Measurements from ENCODE around the gene CSNK1G2. TPM values are rescaled to one million over a fixed set of nuclear protein-coding genes. Genes with fewer than 3 reads are reported as not detected.

CSNK1G2 gene
- total and polyA plus RNA-seq, 2 of the 13 experiments (the other 11 are each of a cell fraction or from before 2014, with no cell fraction given) = 53.8 to 72.5 TPM

- peak; percentile 39; the same call in 1 of the 2 replicates for TF ChIP-seq RBFOX2 (IDR thresholded peaks at IDR 0.05; ENCODE audit: low read depth, low read length)
- TF ChIP-seq HNRNPLL (IDR thresholded peaks at IDR 0.05; ENCODE audit: low read depth, low read length, poor library complexity, severe bottlenecking) = no peak
- ChIA-PET POLR2A (no interaction called here), CTCF (ENCODE audit: low intra/inter-chr PET ratio, low total read pairs) (no interaction called here)
- BruUV-seq (replicated peaks) = no TSS peak
- no peaks in the 10 kb centered on the region for H3K9me3 ChIP-seq (ENCODE audit: low read length)
- H3K4me1 ChIP-seq (ENCODE audit: insufficient read depth, low read length) = no peaks in the 10 kb centered on the region
- no peak overlapping the region for H3K4me2 ChIP-seq (ENCODE audit: low read depth, low read length)
- H3K36me3 ChIP-seq (replicated peaks in 1 of 2; ENCODE audit: control insufficient read depth in 1 of 2, insufficient read depth in 2 of 2, low read length in 2 of 2) = peaks cover 14 to 39% of the 10 kb centered on the region in 2 experiments; a peak in 4 of 5 replicates
- H3K79me2 ChIP-seq (ENCODE audit: insufficient read depth, low read length) = peaks cover 21% of the 10 kb centered on the region
- H4K20me1 ChIP-seq (ENCODE audit: insufficient read depth, low read length) = no peaks in the 10 kb centered on the region
- no peak overlapping the region for H3K9ac ChIP-seq (ENCODE audit: insufficient read depth, low read depth, low read length)
- H3K27me3 ChIP-seq (ENCODE audit: control insufficient read depth in 1 of 2, insufficient read depth in 2 of 2, low read length in 2 of 2) = no peaks in the 10 kb centered on the region; a peak in 1 of 5 replicates
- no peak overlapping the region for H3K27ac ChIP-seq (ENCODE audit: extremely low read length, insufficient read depth, low read length)
- 95% methylated on average over 11 of the region's 23 CpGs for WGBS (ENCODE audit: low lambda C conversion rate)
- no peak for ATAC-seq
- in situ Hi-C loops (cut with HindIII; ENCODE audit: extremely low pct_ligation_motif_present, low pct_unique_long_range_greater_than_20kb) = no loop called here
- no peak for DNase-seq (ENCODE audit: low spot score)
- H3K4me3 ChIP-seq (replicated peaks in 1 of 3; ENCODE audit: insufficient read depth in 1 of 3, low read depth in 2 of 3, low read length in 3 of 3) = no peak overlapping the region
- no peak for FAIRE-seq
- intact Hi-C loops (cut with micrococcal nuclease; ENCODE audit: unreplicated experiment) = no loop called here
- H2AFZ ChIP-seq (ENCODE audit: low read length) = no peak overlapping the region
Measured at GRCh38 chr19:1914826-1915341, 26.1 kb upstream of the CSNK1G2 start.

DNA sequence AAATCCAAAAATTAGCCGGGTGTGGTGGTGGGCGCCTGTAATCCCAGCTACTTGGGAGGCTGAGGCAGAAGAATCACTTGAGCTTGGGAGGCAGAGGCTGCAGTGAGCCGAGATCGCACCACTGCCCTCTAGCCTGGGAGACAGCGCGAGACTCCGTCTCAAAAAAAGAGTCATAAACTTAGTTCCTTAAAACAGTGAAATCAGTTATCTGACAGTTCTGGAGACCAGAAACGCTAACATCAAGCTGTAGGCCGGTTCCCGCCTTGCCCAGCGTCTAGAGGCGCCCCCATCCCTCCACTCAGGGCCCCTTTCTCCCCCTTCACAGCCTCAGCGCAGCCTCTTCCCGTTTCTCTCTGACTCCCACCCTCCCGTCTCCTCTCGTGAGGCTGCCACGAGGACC lies 23.8 kb upstream of the CSNK1G2 start:
- FAIRE-seq (no peak), ATAC-seq (no peak), DNase-seq (ENCODE audit: low spot score) (no peak)
- no peak overlapping the region for H3K27ac ChIP-seq (ENCODE audit: extremely low read length, insufficient read depth, low read length)
- intact Hi-C loops (cut with micrococcal nuclease; ENCODE audit: unreplicated experiment) (no loop called here), in situ Hi-C loops (cut with HindIII; ENCODE audit: extremely low pct_ligation_motif_present, low pct_unique_long_range_greater_than_20kb) (no loop called here)
- H3K4me1 ChIP-seq (ENCODE audit: insufficient read depth, low read length) = no peaks in the 10 kb centered on the region
- H3K4me2 ChIP-seq (ENCODE audit: low read depth, low read length) = no peak overlapping the region
- ChIA-PET POLR2A (no interaction called here), CTCF (ENCODE audit: low intra/inter-chr PET ratio, low total read pairs) (no interaction called here)
- no TSS peak for BruUV-seq (replicated peaks)
- H3K9ac ChIP-seq (ENCODE audit: insufficient read depth, low read depth, low read length) = no peak overlapping the region
- no peak overlapping the region for H2AFZ ChIP-seq (ENCODE audit: low read length)
- no peaks in the 10 kb centered on the region for H4K20me1 ChIP-seq (ENCODE audit: insufficient read depth, low read length)
- no peak overlapping the region for H3K4me3 ChIP-seq (replicated peaks in 1 of 3; ENCODE audit: insufficient read depth in 1 of 3, low read depth in 2 of 3, low read length in 3 of 3)
- peaks cover 6% of the 10 kb centered on the region for H3K79me2 ChIP-seq (ENCODE audit: insufficient read depth, low read length)
- H3K9me3 ChIP-seq (ENCODE audit: low read length) = no peaks in the 10 kb centered on the region
- no peaks in the 10 kb centered on the region; a peak in 1 of 5 replicates for H3K27me3 ChIP-seq (ENCODE audit: control insufficient read depth in 1 of 2, insufficient read depth in 2 of 2, low read length in 2 of 2)
- WGBS (ENCODE audit: low lambda C conversion rate) = 94% methylated on average over 17 of the region's 17 CpGs
- H3K36me3 ChIP-seq (replicated peaks in 1 of 2; ENCODE audit: control insufficient read depth in 1 of 2, insufficient read depth in 2 of 2, low read length in 2 of 2) = peaks cover 23 to 53% of the 10 kb centered on the region in 2 experiments; a peak in 4 of 5 replicates
- no peak for TF ChIP-seq TP53 (CRISPR knock-in tag; conservative IDR thresholded peaks at IDR 0.05)
- TF ChIP-seq ZNF652 (CRISPR knock-in tag; IDR thresholded peaks at IDR 0.05; ENCODE audit: borderline replicate concordance, low read depth) = no peak
- TF ChIP-seq DMAP1 (CRISPR knock-in tag; IDR thresholded peaks at IDR 0.05) = no peak
- no peak for TF ChIP-seq ARNT2 (CRISPR knock-in tag; IDR thresholded peaks at IDR 0.05; ENCODE audit: low read depth)
- no peak for TF ChIP-seq NFE2L1 (CRISPR knock-in tag; IDR thresholded peaks at IDR 0.05; ENCODE audit: borderline replicate concordance)
- TF ChIP-seq SP1 (IDR thresholded peaks at IDR 0.05) = no peak
- no peak for TF ChIP-seq SP1 (CRISPR knock-in tag; IDR thresholded peaks at IDR 0.05)
- TF ChIP-seq GATAD1 (CRISPR knock-in tag; IDR thresholded peaks at IDR 0.05) = no peak
- TF ChIP-seq, protein P1, sequence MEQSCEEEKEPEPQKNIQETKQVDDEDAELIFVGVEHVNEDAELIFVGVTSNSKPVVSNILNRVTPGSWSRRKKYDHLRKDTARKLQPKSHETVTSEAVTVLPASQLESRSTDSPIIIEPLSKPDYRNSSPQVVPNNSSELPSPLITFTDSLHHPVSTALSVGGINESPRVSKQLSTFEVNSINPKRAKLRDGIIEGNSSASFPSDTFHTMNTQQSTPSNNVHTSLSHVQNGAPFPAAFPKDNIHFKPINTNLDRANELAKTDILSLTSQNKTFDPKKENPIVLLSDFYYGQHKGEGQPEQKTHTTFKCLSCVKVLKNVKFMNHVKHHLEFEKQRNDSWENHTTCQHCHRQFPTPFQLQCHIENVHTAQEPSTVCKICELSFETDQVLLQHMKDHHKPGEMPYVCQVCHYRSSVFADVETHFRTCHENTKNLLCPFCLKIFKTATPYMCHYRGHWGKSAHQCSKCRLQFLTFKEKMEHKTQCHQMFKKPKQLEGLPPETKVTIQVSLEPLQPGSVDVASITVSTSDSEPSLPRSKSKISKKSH (CRISPR knock-in tag; IDR thresholded peaks at IDR 0.05; ENCODE audit: borderline replicate concordance) = no peak
- TF ChIP-seq RNF2 (conservative IDR thresholded peaks at IDR 0.05; ENCODE audit: low read depth) = no peak
- no peak for TF ChIP-seq ZBTB7A (CRISPR knock-in tag; IDR thresholded peaks at IDR 0.05)
- TF ChIP-seq LRRFIP1 (CRISPR knock-in tag; conservative IDR thresholded peaks at IDR 0.05) = no peak
- TF ChIP-seq RARA (CRISPR knock-in tag; IDR thresholded peaks at IDR 0.05) = no peak
